Testis (tissue), 3 donors: ENCODE data around the gene FAM120AOS. TPM values are rescaled to one million over a fixed set of nuclear protein-coding genes. Genes with fewer than 3 reads are reported as not detected.

ENCODE experiments used
- DNase-seq: peaks from one replicate; pipeline ENCODE4 v3.0.0-alpha.2; 2019
- H3K27ac ChIP-seq, 2 donors: fragments of 200-600 bp; sonication (generic); one replicate each; pipeline ENCODE4 v1.5.1; 2019
- H3K27me3 ChIP-seq: fragments of 200-600 bp; sonication (generic); one replicate; pipeline ENCODE4 v1.5.1; 2019
- H3K36me3 ChIP-seq: fragments of 200-600 bp; sonication (generic); one replicate; pipeline ENCODE4 v1.5.1; 2017; ENCODE audit warnings: low read depth; ENCODE audit errors: missing control alignments
- H3K4me1 ChIP-seq: fragments of 200-600 bp; sonication (generic); one replicate; pipeline ENCODE4 v1.5.1; 2019
- H3K4me3 ChIP-seq, 2 donors: fragments of 200-600 bp; sonication (generic); one replicate each; pipeline ENCODE4 v1.5.1; 2017 to 2019
- H3K9me3 ChIP-seq: fragments of 200-600 bp; sonication (generic); one replicate; pipeline ENCODE4 v1.5.1; 2017
- CTCF ChIP-seq, 3 experiments: fragments of 450-650 bp in 2 of 3; fragments of 200-600 bp in 1 of 3; sonication (generic) in 1 of 3; IDR thresholded peaks; one replicate each; pipeline ENCODE4 v1.5.1; 2016 to 2019; ENCODE audit warnings: antibody characterized with exemption in 3 of 3, mild to moderate bottlenecking in 2 of 3, moderate library complexity in 1 of 3
- POLR2A ChIP-seq: fragments of 450-650 bp; IDR thresholded peaks from one replicate; pipeline ENCODE4 v1.6.1; 2017; ENCODE audit warnings: antibody characterized with exemption, mild to moderate bottlenecking, moderate library complexity
- WGBS, 2 donors: methylation state at CpG; one replicate each; pipeline ENCODE4 v1.1.5; 2018; 5-methylcytosine and 5-hydroxymethylcytosine counted together
- intact Hi-C: fragments of 100-400 bp; cut with DNase I; formaldehyde crosslinking; loops from one replicate; pipeline ENCODE4 v1.15.1; 2023; ENCODE audit warnings: low total_unique reads
- polyA plus RNA-seq: library from polyadenylated mRNA; stranded (reverse); fragments of 350-450 nt; fragmentation: Illumina TruSeq; extraction: RNeasy Lipid Tissue Mini Kit (QIAGEN cat#74804); gene quantifications from one replicate; pipeline ENCODE4 v1.2.3, GENCODE V29; 2014; ENCODE audit warnings: low read depth, low replicate concordance; ENCODE audit not compliant: insufficient read depth
- total RNA-seq, 2 donors: library from RNA; depleted of rRNA; stranded (reverse); fragments of >200 nt; gene quantifications; one replicate each; pipeline ENCODE4 v1.2.3, GENCODE V29; 2016

FAM120AOS gene
- total and polyA plus RNA-seq, 3 donors from 2014 or later = 34.9 to 62.0 (median 40.9) TPM

GRCh38 chr9:93437996-93438395 is 15.4 kb downstream of the FAM120AOS start:
- Histone ChIP-seq H3K27me3 (no peaks in the 10 kb centered on the region), H3K9me3 (no peaks in the 10 kb centered on the region), H3K4me3 (no peak overlapping the region), H3K36me3 (no peaks in the 10 kb centered on the region), H3K4me1 (no peaks in the 10 kb centered on the region), H3K27ac (no peak overlapping the region)
- WGBS, 2 donors = 90% methylated on average over 2 of the region's 2 CpGs
- TF ChIP-seq POLR2A = no peak
- TF ChIP-seq CTCF (IDR thresholded peaks at IDR 0.05) = no peak
- DNase-seq = no peak
- intact Hi-C loops = no loop called here

- WGBS, 2 donors = 92 to 93% methylated on average over 7 of the region's 7 CpGs
- Histone ChIP-seq H3K4me1 (no peaks in the 10 kb centered on the region), H3K27ac (no peak overlapping the region), H3K4me3 (no peak overlapping the region), H3K27me3 (no peaks in the 10 kb centered on the region), H3K36me3 (no peaks in the 10 kb centered on the region), H3K9me3 (no peaks in the 10 kb centered on the region)
- no peak for DNase-seq
- intact Hi-C loops = no loop called here
- TF ChIP-seq POLR2A = no peak
- no peak for TF ChIP-seq CTCF (IDR thresholded peaks at IDR 0.05)
Measured at GRCh38 chr9:93436655-93437407, 16.6 kb downstream of the FAM120AOS start.

GRCh38 chr9:93436218-93436617 is 17.2 kb downstream of the FAM120AOS start:
- H3K9me3 ChIP-seq = no peaks in the 10 kb centered on the region
- intact Hi-C loops = no loop called here
- 79 to 86% methylated on average over 6 of the region's 6 CpGs for WGBS, 2 donors
- no peak for TF ChIP-seq CTCF (IDR thresholded peaks at IDR 0.05)
- no peak for TF ChIP-seq POLR2A
- no peaks in the 10 kb centered on the region for H3K4me1 ChIP-seq
- no peaks in the 10 kb centered on the region for H3K27me3 ChIP-seq
- H3K27ac ChIP-seq = no peak overlapping the region
- DNase-seq = no peak
- H3K36me3 ChIP-seq = no peaks in the 10 kb centered on the region
- no peak overlapping the region for H3K4me3 ChIP-seq

- TF ChIP-seq POLR2A (no peak), CTCF (IDR thresholded peaks at IDR 0.05) (no peak)
- H3K27ac ChIP-seq = no peak overlapping the region
Measured at GRCh38 chr9:93435386-93435785, 18.0 kb downstream of the FAM120AOS start.

GRCh38 chr9:93434056-93434455 is 19.3 kb downstream of the FAM120AOS start:
- Histone ChIP-seq H3K9me3 (no peaks in the 10 kb centered on the region), H3K27ac (no peak overlapping the region), H3K4me1 (no peaks in the 10 kb centered on the region), H3K4me3 (no peak overlapping the region), H3K27me3 (no peaks in the 10 kb centered on the region), H3K36me3 (no peaks in the 10 kb centered on the region)
- TF ChIP-seq CTCF (IDR thresholded peaks at IDR 0.05) = no peak
- no peak for TF ChIP-seq POLR2A
- no peak for DNase-seq
- intact Hi-C loops = no loop called here
- 89 to 97% methylated on average over 3 of the region's 3 CpGs for WGBS, 2 donors

More at GRCh38 chr9:93435386-93435785, 18.0 kb downstream of the FAM120AOS start:
- intact Hi-C loops = no loop called here
- Histone ChIP-seq H3K4me3 (peak overlapping the region in 1 of 2 donors; percentile 13), H3K4me1 (no peaks in the 10 kb centered on the region), H3K27me3 (no peaks in the 10 kb centered on the region), H3K36me3 (no peaks in the 10 kb centered on the region), H3K9me3 (no peaks in the 10 kb centered on the region)
- 59 to 64% methylated on average over 8 of the region's 8 CpGs for WGBS, 2 donors
- DNase-seq = no peak
